Epithelial cell of prostate (primary cell): ENCODE data around the gene HK2.
"Not testable (repeated sequence)": the region's sequence is repeated elsewhere in the genome, so short reads cannot be mapped to it uniquely, and the experiment has no call there.

Source experiments
- DNase-seq: peaks from one replicate; pipeline ENCODE4 v3.0.0-alpha.2; 2011; ENCODE audit warnings: low read depth, low spot score
- H3K27ac ChIP-seq: fragments of 450-650 bp; 2 replicates; pipeline ENCODE4 v1.5.1; 2017; ENCODE audit warnings: mild to moderate bottlenecking

Gene HK2

GRCh38 chr2:74834792-74835755 is 1.1 kb downstream of the HK2 start:
- peak overlapping the region; percentile 78 for H3K27ac ChIP-seq
- no peak for DNase-seq

DNA sequence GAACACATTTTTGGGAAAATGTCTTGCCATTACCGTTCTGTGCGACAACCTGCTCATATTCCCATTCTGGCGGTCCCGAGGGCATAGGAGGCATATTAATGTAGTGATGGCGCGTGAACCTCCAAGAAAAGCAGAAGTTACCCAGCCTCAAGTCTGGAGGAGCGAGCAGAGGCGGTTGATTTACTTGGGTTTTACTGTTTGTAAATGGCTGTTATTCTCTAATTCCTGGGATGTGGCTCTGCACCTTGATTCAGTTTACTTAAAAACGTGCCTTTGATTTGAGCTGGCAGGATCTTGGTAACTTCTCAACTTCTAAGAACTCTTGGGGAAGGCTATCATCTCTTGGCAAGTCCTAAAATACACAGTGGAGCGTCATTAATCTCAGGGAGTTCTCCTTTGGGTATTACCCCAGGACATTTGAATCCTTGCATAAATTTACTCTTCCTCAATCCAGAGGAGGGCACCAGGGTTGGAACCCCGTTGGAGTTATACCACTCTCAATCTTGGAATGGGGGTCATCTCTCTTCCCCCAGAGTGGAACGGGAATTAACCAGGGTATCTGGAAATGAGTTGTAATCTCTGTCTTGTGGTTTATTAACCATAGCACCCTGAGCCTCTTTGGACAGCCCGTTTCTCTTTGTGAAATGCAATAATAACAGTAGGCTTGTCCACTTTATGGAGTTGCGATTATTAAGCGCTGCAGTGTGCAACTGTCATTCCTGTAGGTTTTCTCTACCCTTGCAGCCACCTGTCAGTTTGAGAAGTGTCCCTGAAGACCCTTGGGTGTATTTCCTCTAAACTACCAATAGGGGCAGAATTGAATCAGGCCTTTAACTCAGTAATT is 2.1 kb downstream of the HK2 start:
- peak overlapping the region; percentile 78 for H3K27ac ChIP-seq
- no peak for DNase-seq

DNA sequence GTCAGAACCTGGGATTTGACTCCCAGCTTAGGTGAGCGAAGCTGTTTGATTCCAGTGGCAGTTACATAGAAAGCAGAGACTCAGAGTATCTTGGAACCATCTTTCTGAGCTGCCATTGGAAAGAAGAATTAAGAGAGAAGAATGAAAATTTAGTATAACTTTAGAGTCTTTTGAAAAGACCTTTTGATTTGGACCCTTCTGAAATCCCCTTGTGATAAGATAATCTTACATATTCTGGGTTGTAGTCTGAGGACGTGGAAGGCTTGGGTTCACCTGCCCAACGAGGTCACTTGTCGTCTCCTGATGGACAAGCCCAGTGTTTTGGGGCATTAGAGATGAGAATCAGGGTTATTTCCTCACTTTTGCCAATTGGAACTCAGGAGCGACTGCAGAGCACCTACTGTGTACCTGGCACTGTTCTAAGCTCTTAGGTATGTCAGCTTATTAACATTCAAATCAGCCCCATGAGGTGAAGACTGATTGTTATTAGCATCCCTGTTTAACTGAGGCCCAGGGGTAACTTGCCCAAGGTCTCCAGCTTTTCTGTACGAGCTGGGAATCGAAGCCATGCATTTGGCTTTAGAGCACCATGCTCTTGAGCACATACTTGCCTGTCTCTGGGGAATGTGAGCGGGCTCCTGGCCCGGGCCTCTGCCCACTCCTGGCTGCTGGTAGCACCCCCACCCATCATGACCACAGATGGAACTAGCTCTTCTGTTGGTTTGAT is 2.9 kb downstream of the HK2 start:
- no peak overlapping the region for H3K27ac ChIP-seq
- DNase-seq: no peak

GRCh38 chr2:74841641-74842040 is 7.7 kb downstream of the HK2 start:
- no peak for DNase-seq
- peak overlapping the region; percentile 99 for H3K27ac ChIP-seq

- H3K27ac ChIP-seq: peak overlapping the region; percentile 99
- DNase-seq: no peak
Measured at GRCh38 chr2:74843433-74843832, 9.5 kb downstream of the HK2 start.

DNA sequence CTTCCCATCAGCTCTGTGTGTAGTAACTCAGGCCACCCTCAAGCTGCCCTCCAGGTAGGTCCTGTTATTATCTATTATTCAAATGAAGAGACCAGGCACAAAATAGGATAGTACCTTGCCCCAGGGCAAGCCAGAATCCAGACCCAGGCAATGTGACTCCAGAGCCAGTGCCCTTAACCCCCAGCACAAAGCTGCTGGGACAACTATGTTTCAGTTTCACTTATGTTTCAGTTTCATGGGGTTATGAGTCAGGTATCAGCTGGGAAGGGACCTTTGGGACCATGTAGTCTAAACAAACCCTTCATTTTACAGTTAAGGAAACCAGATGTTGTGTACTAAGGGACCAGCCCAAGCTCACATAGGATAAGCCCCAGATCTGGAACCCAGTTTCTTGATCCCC is 10.0 kb downstream of the HK2 start:
- DNase-seq: no peak

DNA sequence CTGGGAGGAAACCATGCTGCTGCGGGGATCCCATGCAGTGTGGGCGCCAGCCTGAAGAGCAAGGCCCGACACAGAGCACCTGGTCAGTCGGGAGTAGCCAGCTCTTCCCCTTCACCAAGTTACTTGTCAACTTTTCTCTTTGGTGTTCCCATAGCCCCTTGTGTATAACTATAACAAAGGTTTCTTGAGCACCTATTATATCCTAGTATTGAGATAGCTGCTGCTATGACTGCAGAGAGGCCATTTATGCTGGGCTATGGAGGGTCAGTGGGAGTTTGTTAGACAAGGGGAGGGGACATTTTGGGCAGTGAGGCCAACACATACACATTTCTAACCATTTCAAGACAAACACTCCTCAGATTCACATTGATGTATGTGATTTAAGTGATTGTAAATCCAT is 10.8 kb downstream of the HK2 start:
- no peak for DNase-seq
- H3K27ac ChIP-seq: peak overlapping the region; percentile 99

More for the DNA sequence above, 10.0 kb downstream of the HK2 start:
- H3K27ac ChIP-seq: peak overlapping the region; percentile 99

DNA sequence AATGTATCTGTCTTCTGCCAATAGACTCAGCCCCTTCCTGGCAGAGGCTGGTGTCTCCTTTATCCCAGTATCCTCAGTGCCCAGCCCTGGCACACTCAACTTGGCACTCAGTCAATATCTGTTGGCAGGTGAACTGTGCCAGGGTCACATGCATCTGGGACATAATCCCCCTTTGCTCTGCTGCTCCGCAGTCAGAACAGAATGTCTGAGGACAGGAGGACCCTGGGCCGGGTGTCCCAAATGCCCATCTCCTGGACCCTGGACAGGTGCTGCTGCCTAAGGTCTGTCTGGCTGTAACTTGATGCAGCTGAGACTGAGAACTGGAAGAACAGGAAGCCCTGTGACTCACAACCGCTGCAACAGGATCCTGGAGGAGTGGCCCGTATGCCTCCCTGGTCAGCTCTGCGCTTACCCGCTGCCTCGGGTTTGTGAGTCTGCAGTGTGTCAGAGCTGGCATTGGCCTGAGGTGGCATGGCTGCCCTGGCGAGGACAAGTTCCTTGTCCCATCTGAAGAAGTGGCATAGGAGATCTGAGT is 11.4 kb downstream of the HK2 start:
- peak; percentile 98 for DNase-seq
- H3K27ac ChIP-seq: peak overlapping the region; percentile 99

- no peak for DNase-seq
- peak overlapping the region; percentile 99 for H3K27ac ChIP-seq
Measured at GRCh38 chr2:74845991-74846390, 12.1 kb downstream of the HK2 start.

GRCh38 chr2:74846481-74846880 is 12.6 kb downstream of the HK2 start:
- DNase-seq: no peak
- peak overlapping the region; percentile 99 for H3K27ac ChIP-seq

GRCh38 chr2:74847070-74847858 is 13.3 kb downstream of the HK2 start:
- DNase-seq: no peak
- peak overlapping the region; percentile 99 for H3K27ac ChIP-seq

DNA sequence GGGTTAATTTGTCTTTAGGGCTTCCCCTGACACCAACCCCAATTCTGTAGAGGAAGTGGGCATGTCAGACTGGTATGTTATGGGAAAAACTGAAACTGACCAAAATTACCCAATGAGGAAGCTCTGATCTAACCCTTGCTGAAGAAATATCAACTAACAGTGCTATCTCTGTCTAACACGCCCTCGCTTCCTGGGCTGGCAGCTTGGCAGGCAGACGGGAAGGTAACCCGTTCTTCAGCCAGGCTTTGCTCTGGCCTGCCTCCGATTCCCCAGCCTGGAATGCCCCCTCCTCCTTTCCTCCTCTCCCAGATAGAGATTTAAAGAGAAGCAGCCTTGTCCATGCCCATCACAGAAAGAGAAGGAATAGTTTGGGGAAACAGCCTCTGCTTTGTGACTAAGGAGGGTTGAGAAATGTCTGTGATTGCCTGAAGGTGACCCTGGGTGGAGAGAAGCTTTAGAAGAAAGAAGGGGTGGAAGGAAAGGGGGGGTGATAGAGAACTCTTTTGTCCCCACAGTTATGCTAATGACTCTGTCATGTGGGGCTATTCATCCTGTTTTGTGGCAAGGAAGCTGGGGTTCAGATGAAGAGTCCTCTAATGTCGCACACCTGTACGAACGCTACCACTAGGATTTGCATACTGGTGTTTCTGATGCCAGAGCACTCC is 15.4 kb downstream of the HK2 start:
- no peak for DNase-seq
- H3K27ac ChIP-seq: peak overlapping the region; percentile 99

DNA sequence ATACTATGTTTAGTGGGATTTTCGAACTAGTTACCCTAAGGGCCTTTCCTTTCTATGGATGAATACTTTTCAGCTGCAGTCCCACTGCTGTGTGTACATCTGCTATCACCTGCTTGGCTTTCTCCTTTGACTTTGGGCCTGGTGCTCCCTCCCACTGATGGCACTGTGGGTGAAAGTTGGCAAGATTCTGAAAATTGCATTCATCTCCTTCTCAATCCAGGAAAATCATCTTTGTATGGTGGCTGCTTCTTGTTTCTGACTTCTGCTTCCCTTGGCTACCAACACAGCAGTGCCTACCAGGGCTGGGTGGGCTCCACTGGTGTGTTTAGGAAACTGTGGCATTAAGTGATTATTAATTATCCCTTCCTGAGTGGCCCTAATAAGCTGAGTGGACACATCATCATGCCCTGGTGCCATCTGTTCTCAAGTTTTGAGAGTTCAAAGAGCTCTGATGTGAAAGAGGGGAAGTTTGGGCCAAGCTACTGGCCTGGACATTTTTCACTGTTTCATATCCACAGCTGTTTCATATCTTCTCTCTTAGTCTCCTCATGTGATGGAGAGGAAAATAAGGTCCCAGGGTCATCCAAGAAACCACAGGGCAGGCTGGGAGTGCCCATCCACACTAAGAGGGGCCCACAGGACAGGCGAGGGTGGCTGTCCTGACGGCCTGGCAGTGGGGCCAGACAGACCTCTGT is 16.7 kb downstream of the HK2 start:
- DNase-seq: no peak
- H3K27ac ChIP-seq: peak overlapping the region; percentile 99

- no peak for DNase-seq
- H3K27ac ChIP-seq: peak overlapping the region; percentile 99
Measured at GRCh38 chr2:74851191-74851566, 17.3 kb downstream of the HK2 start.

DNA sequence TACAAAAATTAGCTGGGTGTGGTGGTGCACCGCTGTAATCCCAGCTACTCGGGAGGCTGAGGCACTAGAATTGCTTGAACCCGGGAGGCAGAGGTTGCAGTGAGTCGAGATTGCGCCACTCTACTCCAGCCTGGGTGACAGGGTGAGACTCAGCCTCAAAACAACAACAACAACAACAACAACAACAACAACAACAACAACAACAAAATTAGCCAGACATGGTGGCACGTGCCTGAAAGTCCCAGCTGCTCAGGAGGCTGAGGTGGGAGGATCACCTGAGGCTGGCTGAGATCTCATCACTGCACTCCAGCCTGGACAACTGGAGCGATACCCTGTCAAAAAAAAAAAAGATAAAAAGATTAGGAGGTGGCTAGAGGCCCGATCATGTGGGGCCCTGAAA is 19.4 kb downstream of the HK2 start:
- not testable (repeated sequence) for DNase-seq, H3K27ac ChIP-seq

GRCh38 chr2:74854401-74854800 is 20.5 kb downstream of the HK2 start:
- no peak overlapping the region for H3K27ac ChIP-seq
- no peak for DNase-seq

GRCh38 chr2:74855114-74855707 is 21.3 kb downstream of the HK2 start:
- DNase-seq, H3K27ac ChIP-seq: not testable (repeated sequence)

DNA sequence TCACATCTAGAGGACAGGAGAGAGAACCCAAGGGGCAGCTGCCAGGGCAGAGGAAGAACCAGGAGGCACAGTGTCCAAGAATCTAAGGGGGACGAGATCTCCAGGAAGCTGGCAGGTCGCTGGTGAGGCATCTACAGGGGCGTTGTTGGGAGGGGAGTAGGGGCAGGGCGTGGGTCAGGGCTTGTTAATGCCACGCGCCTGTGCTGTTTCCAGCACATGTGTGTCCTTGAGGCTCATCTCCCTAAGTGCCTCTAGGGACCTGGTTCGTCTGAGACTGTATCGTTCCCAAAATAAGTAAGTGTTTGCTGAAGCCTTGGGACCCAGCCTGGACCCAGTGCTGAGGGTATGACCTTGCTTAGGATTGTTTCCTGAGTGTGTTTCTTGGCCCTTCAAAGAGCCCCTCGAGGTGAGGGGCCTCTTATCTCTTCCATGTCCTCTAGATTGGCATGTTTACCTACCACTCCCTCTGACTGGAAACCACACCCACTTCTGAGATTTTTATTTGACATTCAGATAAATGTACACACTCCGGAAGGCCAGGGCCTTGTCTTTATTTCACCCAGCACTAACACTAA is 22.2 kb downstream of the HK2 start:
- no peak overlapping the region for H3K27ac ChIP-seq
- no peak for DNase-seq
